HFF-Myc (cell line): ENCODE measurements around the gene CHRND.

Experiments used
- DNase-seq: peaks from one replicate; pipeline ENCODE4 v3.0.0-alpha.2; 2011; ENCODE audit warnings: low read depth; ENCODE audit errors: extremely low read depth
- H3K4me3 ChIP-seq: replicated peaks from 2 replicates; pipeline ENCODE4 v1.5.1; 2011; ENCODE audit warnings: low read depth, mild to moderate bottlenecking, control low read depth, low read length
- CTCF ChIP-seq: IDR thresholded peaks from 2 replicates; pipeline ENCODE4 v1.5.1; 2012; ENCODE audit warnings: mild to moderate bottlenecking, low read depth, low read length, control low read depth; ENCODE audit errors: missing control alignments

Gene CHRND

GRCh38 chr2:232521959-232522622 is 3.9 kb upstream of the CHRND start:
- no peak overlapping the region for H3K4me3 ChIP-seq
- DNase-seq = no peak
- TF ChIP-seq CTCF = peak; percentile 63

- no peak for TF ChIP-seq CTCF
- H3K4me3 ChIP-seq = no peak overlapping the region
- DNase-seq = no peak
Observed at GRCh38 chr2:232522623-232523401, 3.1 kb upstream of the CHRND start.

DNA sequence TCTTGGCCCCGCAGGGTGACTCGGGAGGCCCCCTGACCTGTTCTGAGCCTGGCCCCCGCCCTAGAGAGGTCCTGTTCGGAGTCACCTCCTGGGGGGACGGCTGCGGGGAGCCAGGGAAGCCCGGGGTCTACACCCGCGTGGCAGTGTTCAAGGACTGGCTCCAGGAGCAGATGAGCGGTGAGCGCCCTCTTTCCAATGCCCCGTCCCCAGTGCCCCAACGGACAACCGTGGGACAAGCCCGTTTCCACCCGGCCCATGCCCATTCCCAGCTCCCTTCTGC is 2.6 kb upstream of the CHRND start:
- TF ChIP-seq CTCF = no peak
- no peak overlapping the region for H3K4me3 ChIP-seq
- no peak for DNase-seq

GRCh38 chr2:232523682-232524597 is 2.0 kb upstream of the CHRND start:
- DNase-seq = no peak
- TF ChIP-seq CTCF = peak; percentile 39
- 0 out of 2 replicates have a peak overlapping the region, but pooled peaks have one; percentile 9 for H3K4me3 ChIP-seq

DNA sequence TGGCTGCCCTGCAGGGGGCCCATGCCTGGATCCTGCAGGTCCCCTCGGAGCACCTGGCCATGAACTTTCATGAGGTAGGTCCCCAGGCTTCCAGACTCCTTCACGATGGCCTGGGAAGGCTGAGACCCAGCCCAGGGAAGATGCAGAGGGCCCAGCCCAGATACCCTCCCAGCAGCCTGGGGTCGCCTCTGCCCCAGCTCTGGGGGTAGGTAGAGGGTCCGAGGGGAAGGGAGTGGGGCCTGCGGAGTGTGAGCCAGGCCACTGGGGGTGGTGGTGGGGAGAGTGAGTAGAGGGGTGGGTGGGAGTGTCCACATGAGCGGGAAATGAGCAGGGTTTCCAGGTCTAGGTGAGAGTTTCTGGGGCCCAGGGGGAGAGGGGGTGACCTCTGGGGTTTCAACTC is 1.2 kb upstream of the CHRND start:
- no peak for DNase-seq
- TF ChIP-seq CTCF = no peak
- H3K4me3 ChIP-seq = no peak overlapping the region

- H3K4me3 ChIP-seq = no peak overlapping the region
- no peak for TF ChIP-seq CTCF
- no peak for DNase-seq
Observed at GRCh38 chr2:232525199-232525598, 761 bp upstream of the CHRND start.
